HG02852 (cell line): Measurements from ENCODE around the gene CHRNA3.

ENCODE experiments used
- ATAC-seq: cut with Tn5 transposase; IDR thresholded peaks from one replicate; pipeline ENCODE4 v1.9.1; 2021; ENCODE audit warnings: mild to moderate bottlenecking, moderate library complexity; ENCODE audit not compliant: unreplicated experiment

CHRNA3 gene

GRCh38 chr15:78637776-78638435, 17.1 kb upstream of the CHRNA3 start:
- ATAC-seq = no peak

GRCh38 chr15:78636378-78636859, 15.6 kb upstream of the CHRNA3 start:
- no peak for ATAC-seq

- ATAC-seq = no peak
Measured at GRCh38 chr15:78635346-78635745, 14.6 kb upstream of the CHRNA3 start.

GRCh38 chr15:78634210-78635145, 13.7 kb upstream of the CHRNA3 start:
- ATAC-seq = no peak

- no peak for ATAC-seq
Measured at GRCh38 chr15:78633348-78633747, 12.6 kb upstream of the CHRNA3 start.

GRCh38 chr15:78630886-78631633, 10.3 kb upstream of the CHRNA3 start:
- no peak for ATAC-seq

GRCh38 chr15:78629716-78630065, 8.9 kb upstream of the CHRNA3 start:
- ATAC-seq = no peak

- no peak for ATAC-seq
Measured at GRCh38 chr15:78629031-78629715, 8.4 kb upstream of the CHRNA3 start.

GRCh38 chr15:78628227-78628626, 7.4 kb upstream of the CHRNA3 start:
- ATAC-seq = no peak

GRCh38 chr15:78627348-78627747, 6.6 kb upstream of the CHRNA3 start:
- ATAC-seq = no peak

GRCh38 chr15:78626381-78626995, 5.7 kb upstream of the CHRNA3 start:
- no peak for ATAC-seq

- ATAC-seq = no peak
Measured at GRCh38 chr15:78625606-78626280, 4.9 kb upstream of the CHRNA3 start.

- no peak for ATAC-seq
Measured at GRCh38 chr15:78624651-78625590, 4.1 kb upstream of the CHRNA3 start.

GRCh38 chr15:78623786-78624497, 3.1 kb upstream of the CHRNA3 start:
- ATAC-seq = no peak

- ATAC-seq = no peak
Measured at GRCh38 chr15:78621810-78622402, 1.1 kb upstream of the CHRNA3 start.

- ATAC-seq = no peak
Measured at GRCh38 chr15:78620021-78620526, 722 bp downstream of the CHRNA3 start.
